Measurements from ENCODE around the gene IRAK2. TPM values are rescaled to one million over a fixed set of nuclear protein-coding genes. Genes with fewer than 3 reads are reported as not detected.

Gene IRAK2
- total RNA-seq, 2 donors from 2014 or later: 1.0 to 2.6 TPM

DNA sequence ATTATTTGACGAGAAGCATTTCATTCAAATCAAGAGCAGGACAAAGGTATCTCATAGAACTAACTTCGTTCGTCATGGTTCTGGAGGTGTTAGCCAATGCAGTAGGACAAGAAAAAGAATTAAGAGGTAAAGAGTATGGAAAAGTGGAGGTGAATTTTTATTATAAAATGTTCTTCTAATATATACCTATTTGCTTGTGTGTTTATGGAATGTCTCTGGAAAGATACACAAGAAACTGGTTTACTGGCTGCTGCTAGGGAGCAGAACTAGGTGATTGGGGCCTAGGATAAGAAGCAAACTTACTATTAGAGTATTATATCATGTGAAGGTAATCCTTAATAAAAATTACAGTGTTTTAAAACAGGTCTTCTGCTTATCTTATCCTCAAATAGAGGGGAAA lies 52.6 kb downstream of the IRAK2 start:
- intact Hi-C loops (cut with DNase I): no loop called here
- no peaks in the 10 kb centered on the region for H3K4me1 ChIP-seq
- no peak overlapping the region for H3K4me3 ChIP-seq
- no peaks in the 10 kb centered on the region for H3K9me3 ChIP-seq
- H3K9ac ChIP-seq (ENCODE audit: low read depth in 2 of 2, low read length in 2 of 2): no peak overlapping the region
- no peak for DNase-seq
- H3K36me3 ChIP-seq: no peaks in the 10 kb centered on the region
- no peak overlapping the region for H3K27ac ChIP-seq
- TF ChIP-seq, protein P1, sequence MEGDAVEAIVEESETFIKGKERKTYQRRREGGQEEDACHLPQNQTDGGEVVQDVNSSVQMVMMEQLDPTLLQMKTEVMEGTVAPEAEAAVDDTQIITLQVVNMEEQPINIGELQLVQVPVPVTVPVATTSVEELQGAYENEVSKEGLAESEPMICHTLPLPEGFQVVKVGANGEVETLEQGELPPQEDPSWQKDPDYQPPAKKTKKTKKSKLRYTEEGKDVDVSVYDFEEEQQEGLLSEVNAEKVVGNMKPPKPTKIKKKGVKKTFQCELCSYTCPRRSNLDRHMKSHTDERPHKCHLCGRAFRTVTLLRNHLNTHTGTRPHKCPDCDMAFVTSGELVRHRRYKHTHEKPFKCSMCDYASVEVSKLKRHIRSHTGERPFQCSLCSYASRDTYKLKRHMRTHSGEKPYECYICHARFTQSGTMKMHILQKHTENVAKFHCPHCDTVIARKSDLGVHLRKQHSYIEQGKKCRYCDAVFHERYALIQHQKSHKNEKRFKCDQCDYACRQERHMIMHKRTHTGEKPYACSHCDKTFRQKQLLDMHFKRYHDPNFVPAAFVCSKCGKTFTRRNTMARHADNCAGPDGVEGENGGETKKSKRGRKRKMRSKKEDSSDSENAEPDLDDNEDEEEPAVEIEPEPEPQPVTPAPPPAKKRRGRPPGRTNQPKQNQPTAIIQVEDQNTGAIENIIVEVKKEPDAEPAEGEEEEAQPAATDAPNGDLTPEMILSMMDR (IDR thresholded peaks at IDR 0.05): no peak
- H3K27me3 ChIP-seq: no peaks in the 10 kb centered on the region

DNA sequence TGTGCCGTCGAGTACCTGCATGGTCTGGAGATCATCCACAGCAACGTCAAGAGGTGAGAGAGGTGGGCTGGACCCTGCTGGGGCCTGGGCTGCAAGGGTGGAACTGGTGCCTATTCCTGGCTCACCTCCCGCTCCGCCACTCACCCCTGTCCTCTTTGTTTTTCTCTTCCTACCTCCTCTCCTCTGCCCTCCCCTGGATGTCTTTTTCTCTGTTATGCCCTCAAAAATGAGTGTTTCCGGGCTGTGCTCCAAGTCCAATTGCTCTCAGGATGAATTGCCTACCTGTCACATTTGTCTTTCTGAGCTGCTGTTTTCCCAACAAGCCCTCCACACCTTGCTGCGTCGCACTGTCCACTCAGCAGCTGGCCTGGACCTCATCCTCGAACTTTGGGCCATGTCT lies 55.0 kb downstream of the IRAK2 start:
- intact Hi-C loops (cut with DNase I): loop anchor here (5.0 to 10.0 kb wide), 2 partner anchors 52 to 105 kb away; partner anchors contain the start of gene BRK1
- H3K9me3 ChIP-seq: no peaks in the 10 kb centered on the region
- H3K4me3 ChIP-seq: no peak overlapping the region
- no peak overlapping the region for H3K27ac ChIP-seq
- TF ChIP-seq, protein P1 (IDR thresholded peaks at IDR 0.05): no peak
- DNase-seq: no peak
- no peak overlapping the region for H3K9ac ChIP-seq (ENCODE audit: low read depth in 2 of 2, low read length in 2 of 2)
- H3K27me3 ChIP-seq: no peaks in the 10 kb centered on the region
- H3K36me3 ChIP-seq: no peaks in the 10 kb centered on the region
- H3K4me1 ChIP-seq: no peaks in the 10 kb centered on the region

DNA sequence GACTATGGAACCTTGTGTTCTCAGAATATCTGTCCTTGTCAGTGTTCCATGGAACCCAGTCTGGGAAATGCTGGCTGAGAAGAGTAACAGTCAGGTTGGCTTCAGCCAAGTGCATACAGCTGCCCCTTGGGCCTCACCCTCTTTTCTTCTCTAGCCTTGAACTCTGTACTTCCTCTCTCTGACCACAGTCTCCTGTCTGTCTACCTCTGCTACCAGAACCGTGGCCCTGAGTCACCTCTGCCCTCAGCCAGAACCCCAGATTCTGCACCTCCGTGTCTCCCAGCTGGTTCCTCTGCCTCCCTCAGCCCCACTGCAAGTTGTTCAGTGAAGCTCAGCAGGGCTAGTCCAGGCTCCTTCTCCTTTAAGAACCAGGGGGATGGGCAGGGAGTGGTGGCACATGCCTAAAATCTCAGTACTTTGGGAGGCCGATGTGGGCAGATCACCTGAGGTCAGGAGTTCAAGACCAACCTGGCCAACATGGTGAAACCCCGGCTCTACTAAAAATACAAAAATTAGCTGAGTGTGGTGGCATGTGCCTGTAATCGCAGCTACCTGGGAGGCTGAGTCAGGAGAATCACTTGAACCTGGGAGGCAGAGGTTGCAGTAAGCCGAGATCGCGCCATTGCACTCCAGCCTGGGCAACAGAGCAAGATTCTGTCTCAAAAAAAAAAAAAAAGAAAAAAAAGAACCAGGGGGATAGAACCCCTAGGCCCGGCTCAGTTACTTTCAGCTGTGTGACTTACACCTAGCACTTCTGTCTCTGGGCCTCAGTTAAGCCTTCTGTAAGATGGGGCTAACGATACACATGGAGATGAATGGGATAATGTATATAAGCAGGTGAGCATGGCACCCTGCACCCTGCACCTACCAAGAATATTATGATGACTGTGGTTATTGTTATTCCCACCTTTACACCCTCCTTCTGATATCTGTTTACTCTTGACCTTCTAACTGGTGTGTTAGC lies 59.2 kb downstream of the IRAK2 start:
- H3K9ac ChIP-seq (ENCODE audit: low read depth in 2 of 2, low read length in 2 of 2): no peak overlapping the region
- H3K4me1 ChIP-seq: no peaks in the 10 kb centered on the region
- no peaks in the 10 kb centered on the region for H3K27me3 ChIP-seq
- no peak for DNase-seq
- intact Hi-C loops (cut with DNase I): loop anchor here (5.0 to 10.0 kb wide), 2 partner anchors 57 to 109 kb away; partner anchors contain the start of gene BRK1
- H3K27ac ChIP-seq: no peak overlapping the region
- no peaks in the 10 kb centered on the region for H3K9me3 ChIP-seq
- no peak overlapping the region for H3K4me3 ChIP-seq
- TF ChIP-seq, protein P1 (IDR thresholded peaks at IDR 0.05): no peak
- no peaks in the 10 kb centered on the region for H3K36me3 ChIP-seq

DNA sequence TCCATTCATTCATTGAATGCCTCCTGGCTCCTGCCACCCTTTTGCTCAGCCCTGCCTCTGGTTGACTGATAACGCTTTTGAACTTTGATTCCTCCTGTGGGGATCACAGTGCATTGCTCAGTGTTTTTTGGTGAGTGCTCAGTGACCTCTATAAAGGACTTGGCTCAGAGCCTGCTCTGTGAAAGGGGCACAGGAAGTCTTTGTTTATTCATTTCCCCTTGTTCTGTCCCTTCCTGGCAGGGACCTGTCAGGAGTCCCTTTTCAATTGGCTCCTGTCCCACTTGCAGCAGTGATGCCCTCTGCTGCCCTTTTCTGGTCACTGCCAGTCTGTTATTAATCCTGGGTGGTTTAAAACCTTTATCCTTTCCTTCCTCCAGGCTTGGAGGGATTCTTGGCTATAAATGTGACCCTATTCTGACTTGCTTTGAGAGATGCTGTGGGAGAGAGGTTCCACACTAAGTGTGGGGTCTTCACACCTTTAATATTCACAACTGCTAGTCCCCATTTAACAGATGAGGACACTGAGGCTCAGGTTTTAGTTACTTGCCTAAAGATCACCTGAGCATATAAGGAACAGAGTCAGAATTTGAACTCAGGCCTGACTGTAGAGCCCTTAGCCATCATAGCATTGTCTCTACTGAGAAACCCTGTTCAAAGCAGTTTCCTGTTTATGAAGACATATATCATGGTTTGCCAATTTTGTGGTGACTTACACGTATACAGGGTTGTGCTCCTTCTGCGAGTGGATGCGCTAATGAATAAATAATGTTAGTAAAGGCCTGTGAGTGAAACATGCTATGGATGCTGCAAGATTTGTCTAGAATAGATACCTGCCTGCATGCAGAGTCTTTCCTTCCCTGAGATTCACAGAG lies 60.3 kb downstream of the IRAK2 start:
- TF ChIP-seq, protein P1 (IDR thresholded peaks at IDR 0.05): peak; percentile 84
- Histone ChIP-seq H3K27ac (no peak overlapping the region), H3K4me3 (no peak overlapping the region), H3K4me1 (no peaks in the 10 kb centered on the region), H3K9me3 (no peaks in the 10 kb centered on the region), H3K9ac (ENCODE audit: low read depth in 2 of 2, low read length in 2 of 2) (no peak overlapping the region), H3K27me3 (no peaks in the 10 kb centered on the region), H3K36me3 (no peaks in the 10 kb centered on the region)
- peak; percentile 86 for DNase-seq
- intact Hi-C loops (cut with DNase I): loop anchor here (5.0 to 10.0 kb wide), 2 partner anchors 58 to 110 kb away; partner anchors contain the start of gene BRK1

DNA sequence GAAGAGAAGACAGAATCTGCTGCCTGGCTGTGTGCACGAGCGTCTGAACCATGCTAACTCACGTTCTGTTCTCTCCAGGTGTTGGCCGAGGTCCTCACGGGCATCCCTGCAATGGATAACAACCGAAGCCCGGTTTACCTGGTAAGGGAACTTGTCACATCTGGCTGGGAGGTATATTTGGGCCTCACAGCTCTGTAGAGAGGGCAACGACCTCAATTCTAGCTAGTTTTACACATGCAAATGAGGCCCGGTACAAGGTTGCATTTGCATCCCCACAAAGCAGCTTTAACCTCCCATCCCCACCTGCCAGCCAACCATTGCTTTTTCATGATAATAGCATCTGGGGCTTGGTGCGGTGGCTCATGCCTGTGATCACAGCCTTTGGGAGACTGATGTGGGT lies 61.6 kb downstream of the IRAK2 start:
- Histone ChIP-seq H3K9ac (ENCODE audit: low read depth in 2 of 2, low read length in 2 of 2) (no peak overlapping the region), H3K27ac (no peak overlapping the region), H3K9me3 (no peaks in the 10 kb centered on the region), H3K36me3 (no peaks in the 10 kb centered on the region), H3K27me3 (no peaks in the 10 kb centered on the region), H3K4me1 (no peaks in the 10 kb centered on the region), H3K4me3 (no peak overlapping the region)
- DNase-seq: no peak
- TF ChIP-seq, protein P1 (IDR thresholded peaks at IDR 0.05): no peak
- intact Hi-C loops (cut with DNase I): loop anchor here (10.0 kb wide), 1 partner anchor 111 kb away; the partner anchor contains the start of gene BRK1
